HepG2 (cell line): ENCODE data around the gene ZBTB32. TPM values are rescaled to one million over a fixed set of nuclear protein-coding genes. Genes with fewer than 3 reads are reported as not detected.

Experiments used
- AFF4 ChIP-seq: sonication (generic); formaldehyde crosslinking; IDR thresholded peaks from 2 replicates; pipeline ENCODE4 v1.4.0; 2020; ENCODE audit warnings: missing genetic modification reagents
- ATF7 ChIP-seq, 2 experiments: fragments of 450-650 bp in 1 of 2; sonication (generic) in 1 of 2; formaldehyde crosslinking in 1 of 2; IDR thresholded peaks; 2 replicates each; pipeline versions ENCODE4 v1.4.0 to v1.6.1; 2016 to 2020; ENCODE audit warnings: antibody characterized with exemption in 1 of 2, mild to moderate bottlenecking in 1 of 2, missing genetic modification reagents in 1 of 2
- GABPA ChIP-seq, 2 experiments: IDR thresholded peaks; 2 replicates each; pipeline ENCODE4 v1.6.1; 2011 to 2016; ENCODE audit warnings: low read depth in 2 of 2, low read length in 1 of 2, missing biosample characterization in 1 of 2, missing genetic modification characterization in 1 of 2
- HIVEP1 ChIP-seq: sonication (generic); formaldehyde crosslinking; IDR thresholded peaks from 2 replicates; pipeline ENCODE4 v1.4.0; 2020; ENCODE audit warnings: mild to moderate bottlenecking, missing genetic modification reagents
- HNRNPH1 ChIP-seq: fragments of 200-400 bp; formaldehyde crosslinking; optimal IDR thresholded peaks from 2 replicates; pipeline ENCODE3; 2017; ENCODE audit warnings: mild to moderate bottlenecking, low read depth, low read length
- KAT2B ChIP-seq: fragments of 150-350 bp; IDR thresholded peaks from 2 replicates; pipeline ENCODE4 v1.6.1; 2014; ENCODE audit warnings: low read depth, low read length, borderline replicate concordance
- KDM6A ChIP-seq: IDR thresholded peaks from 2 replicates; pipeline ENCODE4 v1.6.1; 2016; ENCODE audit warnings: low read depth
- KLF16 ChIP-seq, 2 experiments: sonication (generic) in 1 of 2; formaldehyde crosslinking in 1 of 2; IDR thresholded peaks; 2 replicates each; pipeline versions ENCODE4 v1.6.1 to v1.8.0; 2016 to 2023; ENCODE audit warnings: missing genetic modification reagents in 2 of 2, missing compliant biosample characterization in 1 of 2
- MBD4 ChIP-seq: IDR thresholded peaks from 2 replicates; pipeline ENCODE4 v1.6.1; 2012; ENCODE audit warnings: low read length, inconsistent platforms, borderline replicate concordance
- MED8 ChIP-seq: sonication (generic); formaldehyde crosslinking; IDR thresholded peaks from 2 replicates; pipeline ENCODE4 v1.8.1; 2023; ENCODE audit warnings: mild to moderate bottlenecking, missing genetic modification reagents; ENCODE audit not compliant: insufficient replicate concordance
- POLR2A ChIP-seq, 2 experiments: IDR thresholded peaks; 2 replicates each; pipeline ENCODE4 v1.6.1; 2011; ENCODE audit warnings: low read depth in 2 of 2, low read length in 2 of 2, mild to moderate bottlenecking in 1 of 2, moderate library complexity in 1 of 2; ENCODE audit not compliant: insufficient read depth in 1 of 2
- RBM22 ChIP-seq: fragments of 200-400 bp; formaldehyde crosslinking; optimal IDR thresholded peaks from 2 replicates; pipeline ENCODE3; 2017; ENCODE audit warnings: mild to moderate bottlenecking, low read length, moderate library complexity
- SP2 ChIP-seq: sonication (generic); formaldehyde crosslinking; IDR thresholded peaks from 2 replicates; pipeline ENCODE4 v1.5.1; 2020; ENCODE audit warnings: mild to moderate bottlenecking, missing genetic modification reagents
- ZBTB26 ChIP-seq: IDR thresholded peaks from 2 replicates; pipeline ENCODE4 v1.6.1; 2016; ENCODE audit warnings: missing compliant biosample characterization, missing genetic modification reagents, borderline replicate concordance
- ZBTB38 ChIP-seq: sonication (generic); formaldehyde crosslinking; IDR thresholded peaks from 2 replicates; pipeline ENCODE4 v1.5.1; 2020; ENCODE audit warnings: mild to moderate bottlenecking, missing genetic modification reagents
- ZHX1 ChIP-seq: sonication (generic); formaldehyde crosslinking; IDR thresholded peaks from 2 replicates; pipeline ENCODE4 v1.8.1; 2022; ENCODE audit warnings: low read depth, mild to moderate bottlenecking, missing genetic modification reagents
- ZNF20 ChIP-seq: sonication (generic); formaldehyde crosslinking; IDR thresholded peaks from 2 replicates; pipeline ENCODE4 v1.4.0; 2020; ENCODE audit warnings: mild to moderate bottlenecking, moderate library complexity, missing genetic modification reagents
- ZNF333 ChIP-seq: sonication (generic); formaldehyde crosslinking; IDR thresholded peaks from 2 replicates; pipeline ENCODE4 v1.4.0; 2020; ENCODE audit warnings: mild to moderate bottlenecking, missing genetic modification reagents, borderline replicate concordance
- ZNF546 ChIP-seq: sonication (generic); formaldehyde crosslinking; conservative IDR thresholded peaks from 2 replicates; pipeline ENCODE4 v1.8.1; 2023; ENCODE audit warnings: mild to moderate bottlenecking, missing genetic modification reagents
- ZNF703 ChIP-seq: sonication (generic); formaldehyde crosslinking; IDR thresholded peaks from 2 replicates; pipeline ENCODE4 v1.5.1; 2020; ENCODE audit warnings: missing genetic modification reagents, mild to moderate bottlenecking, moderate library complexity, borderline replicate concordance
- ZSCAN20 ChIP-seq: sonication (generic); formaldehyde crosslinking; IDR thresholded peaks from 2 replicates; pipeline ENCODE4 v1.4.0; 2020; ENCODE audit warnings: missing genetic modification reagents, mild to moderate bottlenecking, borderline replicate concordance
- polyA plus RNA-seq, 8 experiments: library from polyadenylated mRNA; depleted of rRNA in 3 of 8; stranded (reverse) in 7 of 8; unstranded in 1 of 8; fragments of >200 nt; fragmentation: Illumina TruSeq in 4 of 8; extraction: Trizol in 4 of 8; gene quantifications; 2 replicates each; pipeline versions ENCODE4 v1.2.1 to v1.2.3, GENCODE V29; 2011 to 2016; ENCODE audit warnings: low read depth in 4 of 8, missing spikeins in 1 of 8, mixed read lengths in 1 of 8; ENCODE audit not compliant: insufficient read depth in 1 of 8
- total RNA-seq, 5 experiments: library from RNA; depleted of rRNA; stranded (reverse); fragments of >200 nt; fragmentation: Illumina TruSeq; extraction: Trizol; gene quantifications; 2 replicates each; pipeline ENCODE4 v1.2.3, GENCODE V29; 2016; ENCODE audit warnings: low read depth in 1 of 5

The ZBTB32 gene
- total and polyA plus RNA-seq, 2 of the 13 experiments (the other 11 are each of a cell fraction or from before 2014, with no cell fraction given) = not detected

- TF ChIP-seq ZSCAN20 (0 out of 2 replicates have a peak, but pooled peaks have one; percentile 22), MED8 (CRISPR knock-in tag) (peak; percentile 43), KAT2B (no peak), ZBTB38 (CRISPR knock-in tag) (no peak), HNRNPH1 (no peak), HIVEP1 (no peak; the same call in 1 of the 2 replicates), ZNF20 (CRISPR knock-in tag) (no peak), POLR2A (IDR thresholded peaks at IDR 0.05; ENCODE audit: insufficient read depth in 1 of 2, low read depth in 2 of 2, low read length in 2 of 2) (peak; percentile 29 to 69; a peak in 3 of 4 replicates), RBM22 (no peak), ZNF546 (CRISPR knock-in tag) (peak; percentile 81; the same call in 1 of the 2 replicates), MBD4 (no peak), ZHX1 (CRISPR knock-in tag) (no peak), SP2 (peak; percentile 48; the same call in 1 of the 2 replicates), ZBTB26 (0 out of 2 replicates have a peak, but pooled peaks have one; percentile 4), AFF4 (no peak), GABPA (IDR thresholded peaks at IDR 0.05; ENCODE audit: low read depth, low read length) (peak; percentile 61; the same call in 1 of the 2 replicates), GABPA (CRISPR knock-in tag; IDR thresholded peaks at IDR 0.05; ENCODE audit: low read depth) (peak; percentile 88), ZNF703 (CRISPR knock-in tag) (no peak), KDM6A (CRISPR knock-in tag) (no peak), ZNF333 (peak; percentile 18; the same call in 1 of the 2 replicates), KLF16 (CRISPR knock-in tag; IDR thresholded peaks at IDR 0.05) (peak in 1 of 2 experiments; percentile 3; a peak in 2 of 4 replicates), ATF7 (IDR thresholded peaks at IDR 0.05) (no peak), ATF7 (CRISPR knock-in tag; IDR thresholded peaks at IDR 0.05) (no peak)
Observed at GRCh38 chr19:35716801-35717664, 12.7 kb downstream of the ZBTB32 start (continued).
